B cell (primary cell): Measurements from ENCODE around the gene EDAR. TPM values are rescaled to one million over a fixed set of nuclear protein-coding genes. Genes with fewer than 3 reads are reported as not detected.

Experiments
- ATAC-seq: fragments of 200-7000 bp; cut with Tn5 transposase; one replicate; pipeline ENCODE4 v1.10.0; 2021; ENCODE audit warnings: low read depth, mild to moderate bottlenecking, moderate number of reproducible peaks, moderate library complexity
- CTCF ChIA-PET: fragments of 350-600 bp; sonication (Branson Sonifier 250); formaldehyde crosslinking; loops from one replicate; lab custom pipeline; 2021; ENCODE audit warnings: antibody characterized with exemption, inconsistent platforms; lab: Charles Lee
- POLR2A ChIA-PET: fragments of 350-600 bp; sonication (Branson Sonifier 250); formaldehyde crosslinking; loops from one replicate; lab custom pipeline; 2021; ENCODE audit warnings: antibody characterized with exemption; lab: Charles Lee
- DNase-seq: peaks from one replicate; pipeline ENCODE4 v3.0.0; 2013
- H2AFZ ChIP-seq: 2 replicates; pipeline ENCODE4 v1.6.1; 2012; ENCODE audit warnings: mild to moderate bottlenecking, low read depth, low read length; ENCODE audit not compliant: insufficient read depth, poor library complexity, severe bottlenecking
- H3K27ac ChIP-seq, 2 donors: 1 replicate in 1 of 2; 2 replicates in 1 of 2; pipeline ENCODE4 v1.5.1; 2012 to 2013; ENCODE audit warnings: low read length in 2 of 2, mild to moderate bottlenecking in 2 of 2, moderate library complexity in 1 of 2
- H3K27me3 ChIP-seq, 4 experiments: fragments of 200-600 bp in 1 of 4; sonication (generic) in 1 of 4; replicated peaks in 1 of 4; 1 replicate in 2 of 4; 2 replicates in 2 of 4; pipeline versions ENCODE4 v1.6.1 to v1.7.0; 2013 to 2016; ENCODE audit warnings: low read length in 3 of 4, mild to moderate bottlenecking in 2 of 4, mixed read lengths in 1 of 4, moderate library complexity in 1 of 4; ENCODE audit not compliant: insufficient read depth in 4 of 4, control insufficient read depth in 3 of 4; ENCODE audit errors: control extremely low read depth in 1 of 4
- H3K36me3 ChIP-seq, 2 experiments: replicated peaks in 1 of 2; 1 replicate in 1 of 2; 2 replicates in 1 of 2; pipeline versions ENCODE4 v1.6.1 to v1.7.1; 2013; ENCODE audit warnings: low read length in 1 of 2; ENCODE audit not compliant: insufficient read depth in 2 of 2, control insufficient read depth in 1 of 2; ENCODE audit errors: control extremely low read depth in 1 of 2, extremely low read depth in 1 of 2
- H3K4me1 ChIP-seq, 2 donors: fragments of 200-600 bp in 1 of 2; sonication (generic) in 1 of 2; 1 replicate in 1 of 2; 2 replicates in 1 of 2; pipeline versions ENCODE4 v1.5.1 to v1.6.1; 2013 to 2017; ENCODE audit warnings: low read length in 2 of 2; ENCODE audit not compliant: control insufficient read depth in 2 of 2, insufficient read depth in 2 of 2
- H3K4me2 ChIP-seq: replicated peaks from 2 replicates; pipeline ENCODE3; 2012; ENCODE audit warnings: mild to moderate bottlenecking, low read depth, low read length; ENCODE audit not compliant: poor library complexity, severe bottlenecking
- H3K4me3 ChIP-seq, 5 experiments: fragments of 200-600 bp in 1 of 5; sonication (generic) in 1 of 5; 1 replicate in 3 of 5; 2 replicates in 2 of 5; pipeline versions ENCODE4 v1.5.1 to v1.7.0; 2011 to 2016; ENCODE audit warnings: low read length in 4 of 5, mild to moderate bottlenecking in 4 of 5, low read depth in 2 of 5, control low read depth in 1 of 5, moderate library complexity in 1 of 5; ENCODE audit not compliant: insufficient read depth in 1 of 5; ENCODE audit errors: control extremely low read depth in 1 of 5, extremely low read depth in 1 of 5
- H3K79me2 ChIP-seq: fragments of 200-600 bp; sonication (generic); one replicate; pipeline ENCODE4 v1.6.0; 2016; ENCODE audit warnings: low read length; ENCODE audit not compliant: control insufficient read depth, insufficient read depth
- H3K9ac ChIP-seq: fragments of 200-600 bp; sonication (generic); 2 replicates; pipeline ENCODE4 v1.6.1; 2017; ENCODE audit warnings: mild to moderate bottlenecking, low read length, moderate library complexity
- H3K9me3 ChIP-seq, 3 donors: one replicate each; pipeline versions ENCODE4 v1.6.1 to v1.7.1; 2013; ENCODE audit warnings: low read length in 2 of 3; ENCODE audit not compliant: control insufficient read depth in 2 of 3, insufficient read depth in 1 of 3; ENCODE audit errors: control extremely low read depth in 1 of 3
- H4K20me1 ChIP-seq: 2 replicates; pipeline ENCODE4 v1.6.0; 2012; ENCODE audit warnings: mild to moderate bottlenecking, low read length; ENCODE audit not compliant: insufficient read depth, control insufficient read depth, poor library complexity, severe bottlenecking
- H3K27ac Mint-ChIP-seq: one replicate; pipeline ENCODE4 v1.8.0; 2021; ENCODE audit warnings: mixed read lengths
- H3K27me3 Mint-ChIP-seq: one replicate; pipeline ENCODE4 v1.8.0; 2021; ENCODE audit warnings: mixed read lengths
- H3K4me1 Mint-ChIP-seq: one replicate; pipeline ENCODE4 v1.8.0; 2021; ENCODE audit warnings: mixed read lengths
- H3K4me3 Mint-ChIP-seq: one replicate; pipeline ENCODE4 v1.8.0; 2021; ENCODE audit warnings: mixed read lengths
- H3K9me3 Mint-ChIP-seq: one replicate; pipeline ENCODE4 v1.8.0; 2022; ENCODE audit warnings: mixed read lengths; ENCODE audit not compliant: insufficient read depth
- EZH2 ChIP-seq: IDR thresholded peaks from 2 replicates; pipeline ENCODE4 v1.6.1; 2012; ENCODE audit warnings: borderline replicate concordance, low read depth, mild to moderate bottlenecking, moderate library complexity, low read length; ENCODE audit not compliant: insufficient read depth, poor library complexity, severe bottlenecking
- WGBS: methylation state at CpG from one replicate; pipeline ENCODE4 v1.1.5; 2013; ENCODE audit warnings: missing lambda C conversion rate; ENCODE audit not compliant: insufficient coverage; 5-methylcytosine and 5-hydroxymethylcytosine counted together
- intact Hi-C: fragments of 100-400 bp; cut with micrococcal nuclease; formaldehyde crosslinking; loops from one replicate; pipeline ENCODE4 v1.10.0; 2022
- polyA plus RNA-seq: library from polyadenylated mRNA; depleted of rRNA; stranded (reverse); fragments of >200 nt; gene quantifications from 2 replicates; pipeline ENCODE4 v1.2.3, GENCODE V29; 2012
- total RNA-seq, 2 donors: library from RNA; stranded (reverse); fragments of 120-200 nt in 1 of 2; gene quantifications; 1 replicate in 1 of 2; 2 replicates in 1 of 2; pipeline versions ENCODE4 v1.2.3 to v1.2.4, GENCODE V29; 2013 to 2022
- TF ChIP-seq, protein P1 (sequence below): fragments of 200-600 bp; IDR thresholded peaks from one replicate; pipeline ENCODE4 v1.8.0; 2022; ENCODE audit warnings: antibody characterized with exemption, mild to moderate bottlenecking

Gene EDAR
- total and polyA plus RNA-seq, 2 donors (not counting 1 experiment from before 2014, with no cell fraction given): 0.03 TPM; not detected in 1

DNA sequence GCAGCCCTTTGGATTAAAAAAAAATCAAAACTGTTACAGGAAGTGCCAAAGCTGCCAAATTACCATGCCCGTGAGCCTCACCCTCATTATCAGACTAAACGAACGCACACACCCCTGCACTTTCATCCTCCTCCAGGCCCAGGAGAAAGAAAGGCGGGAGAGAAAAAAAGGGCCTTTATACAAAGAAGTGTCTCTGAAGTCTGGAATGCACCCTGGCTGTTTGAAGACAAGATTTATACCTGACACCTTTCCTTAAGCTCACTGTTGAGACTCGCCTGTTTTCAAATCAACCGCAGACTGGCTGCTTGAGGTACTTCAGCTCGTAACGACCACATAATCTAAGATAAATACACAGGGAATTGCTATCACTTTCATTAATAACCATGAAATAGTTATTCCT, 31.0 kb downstream of the EDAR start:
- CTCF ChIA-PET: no interaction called here
- no peaks in the 10 kb centered on the region for H3K4me1 ChIP-seq
- TF ChIP-seq, protein P1, sequence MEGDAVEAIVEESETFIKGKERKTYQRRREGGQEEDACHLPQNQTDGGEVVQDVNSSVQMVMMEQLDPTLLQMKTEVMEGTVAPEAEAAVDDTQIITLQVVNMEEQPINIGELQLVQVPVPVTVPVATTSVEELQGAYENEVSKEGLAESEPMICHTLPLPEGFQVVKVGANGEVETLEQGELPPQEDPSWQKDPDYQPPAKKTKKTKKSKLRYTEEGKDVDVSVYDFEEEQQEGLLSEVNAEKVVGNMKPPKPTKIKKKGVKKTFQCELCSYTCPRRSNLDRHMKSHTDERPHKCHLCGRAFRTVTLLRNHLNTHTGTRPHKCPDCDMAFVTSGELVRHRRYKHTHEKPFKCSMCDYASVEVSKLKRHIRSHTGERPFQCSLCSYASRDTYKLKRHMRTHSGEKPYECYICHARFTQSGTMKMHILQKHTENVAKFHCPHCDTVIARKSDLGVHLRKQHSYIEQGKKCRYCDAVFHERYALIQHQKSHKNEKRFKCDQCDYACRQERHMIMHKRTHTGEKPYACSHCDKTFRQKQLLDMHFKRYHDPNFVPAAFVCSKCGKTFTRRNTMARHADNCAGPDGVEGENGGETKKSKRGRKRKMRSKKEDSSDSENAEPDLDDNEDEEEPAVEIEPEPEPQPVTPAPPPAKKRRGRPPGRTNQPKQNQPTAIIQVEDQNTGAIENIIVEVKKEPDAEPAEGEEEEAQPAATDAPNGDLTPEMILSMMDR: no peak
- no peak for TF ChIP-seq EZH2
- Mint-ChIP-seq H3K9me3 (no peaks in the 10 kb centered on the region), H3K27ac (no peak overlapping the region), H3K4me1 (no peaks in the 10 kb centered on the region), H3K27me3 (no peaks in the 10 kb centered on the region), H3K4me3 (no peak overlapping the region)
- no peak overlapping the region for H3K4me3 ChIP-seq
- POLR2A ChIA-PET: no interaction called here
- H3K27me3 ChIP-seq: no peaks in the 10 kb centered on the region
- no peaks in the 10 kb centered on the region for H3K36me3 ChIP-seq
- ATAC-seq: no peak
- H2AFZ ChIP-seq: no peak overlapping the region
- H3K9ac ChIP-seq: no peak overlapping the region
- no peaks in the 10 kb centered on the region for H3K9me3 ChIP-seq
- H3K79me2 ChIP-seq: no peaks in the 10 kb centered on the region
- no peak overlapping the region for H3K27ac ChIP-seq
- intact Hi-C loops: no loop called here
- DNase-seq: no peak
- 96% methylated on average over 4 of the region's 8 CpGs for WGBS
- H4K20me1 ChIP-seq: no peaks in the 10 kb centered on the region
- H3K4me2 ChIP-seq: no peak overlapping the region

DNA sequence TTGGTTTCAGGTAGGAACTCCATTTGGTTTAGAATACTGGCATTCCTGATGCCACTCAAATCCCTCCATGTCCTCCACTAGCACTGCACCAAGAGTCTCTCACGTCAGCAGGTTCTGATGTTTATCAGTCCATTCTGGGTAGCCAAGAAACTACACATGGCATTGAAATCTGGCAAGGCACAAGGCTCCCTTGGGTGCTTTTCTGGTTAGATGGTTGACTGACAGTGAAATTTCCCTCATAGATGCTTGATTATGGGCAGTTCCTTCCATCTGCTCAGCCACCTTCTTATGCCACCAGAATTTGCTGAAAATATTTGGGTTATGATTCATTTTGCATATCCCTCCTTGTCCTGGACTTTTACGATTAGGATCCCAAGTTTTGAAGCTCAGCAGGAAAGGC, 32.6 kb downstream of the EDAR start:
- Histone ChIP-seq H3K9ac (no peak overlapping the region), H3K27ac (no peak overlapping the region), H3K4me1 (no peaks in the 10 kb centered on the region), H3K36me3 (no peaks in the 10 kb centered on the region), H3K9me3 (no peaks in the 10 kb centered on the region), H3K27me3 (no peaks in the 10 kb centered on the region), H3K4me3 (no peak overlapping the region), H3K4me2 (no peak overlapping the region), H4K20me1 (no peaks in the 10 kb centered on the region), H2AFZ (no peak overlapping the region), H3K79me2 (no peaks in the 10 kb centered on the region)
- Mint-ChIP-seq H3K9me3 (peaks cover 4% of the 10 kb centered on the region), H3K4me1 (no peaks in the 10 kb centered on the region), H3K4me3 (no peak overlapping the region), H3K27me3 (no peaks in the 10 kb centered on the region), H3K27ac (no peak overlapping the region)
- DNase-seq (no peak), ATAC-seq (no peak)
- POLR2A ChIA-PET: no interaction called here
- WGBS: no CpG with 5 or more reads among the region's 2 CpGs
- no peak for TF ChIP-seq EZH2
- TF ChIP-seq, protein P1: no peak
- CTCF ChIA-PET: no interaction called here
- intact Hi-C loops: no loop called here
